HepG2 (cell line): ENCODE results near the gene OR1F1. TPM values are rescaled to one million over a fixed set of nuclear protein-coding genes. Genes with fewer than 3 reads are reported as not detected.

Experiments used
- ATAC-seq: fragments of 200-7000 bp; cut with Tn5 transposase; 3 replicates; pipeline ENCODE4 v1.9.1; 2020; ENCODE audit warnings: mild to moderate bottlenecking, moderate library complexity
- BruUV-seq: library from RNA; stranded (reverse); fragments of 400-500 nt; replicated peaks from 2 replicates; lab custom pipeline; 2021; lab: Mats Ljungman, UMichigan
- CTCF ChIA-PET: fragments of 300-600 bp; formaldehyde crosslinking; extraction: SDS; loops from one replicate; lab custom pipeline; 2021; ENCODE audit warnings: low total read pairs, inconsistent platforms, low intra/inter-chr PET ratio; lab: Yijun Ruan, JAX
- POLR2A ChIA-PET: fragments of 350-600 bp; sonication (Branson Sonifier 250); formaldehyde crosslinking; loops from one replicate; lab custom pipeline; 2020; ENCODE audit warnings: antibody characterized with exemption, inconsistent platforms; lab: Yijun Ruan, JAX
- DNase-seq: peaks from one replicate; pipeline ENCODE4 v3.0.0-alpha.2; 2015; ENCODE audit warnings: low spot score
- FAIRE-seq: peaks from 3 replicates; lab custom pipeline; 2011; peaks lifted over from hg19 to GRCh38; lab: Jason Lieb, UNC
- H2AFZ ChIP-seq: one replicate; pipeline ENCODE4 v1.6.1; 2011; ENCODE audit warnings: low read length, inconsistent platforms
- H3K27ac ChIP-seq: fragments of 300-600 bp; 3 replicates; pipeline ENCODE4 v1.8.0; 2011; ENCODE audit warnings: mixed run types, mild to moderate bottlenecking, mixed read lengths, low read length, inconsistent platforms; ENCODE audit not compliant: insufficient read depth; ENCODE audit errors: extremely low read length
- H3K27me3 ChIP-seq, 2 experiments: fragments of 200-600 bp in 1 of 2; 2 replicates in 1 of 2; 3 replicates in 1 of 2; pipeline versions ENCODE4 v1.6.0 to v1.8.0; 2011; ENCODE audit warnings: low read length in 2 of 2, mild to moderate bottlenecking in 2 of 2, moderate library complexity in 2 of 2, inconsistent platforms in 1 of 2; ENCODE audit not compliant: insufficient read depth in 2 of 2, control insufficient read depth in 1 of 2
- H3K36me3 ChIP-seq, 2 experiments: fragments of 200-600 bp in 1 of 2; replicated peaks in 1 of 2; 2 replicates in 1 of 2; 3 replicates in 1 of 2; pipeline versions ENCODE4 v1.5.1 to v1.8.0; 2011; ENCODE audit warnings: low read length in 2 of 2, inconsistent platforms in 1 of 2; ENCODE audit not compliant: insufficient read depth in 2 of 2, control insufficient read depth in 1 of 2
- H3K4me1 ChIP-seq: 2 replicates; pipeline ENCODE4 v1.5.1; 2012; ENCODE audit warnings: low read length, inconsistent platforms; ENCODE audit not compliant: insufficient read depth
- H3K4me2 ChIP-seq: 2 replicates; pipeline ENCODE4 v1.6.0; 2011; ENCODE audit warnings: low read depth, low read length, inconsistent platforms
- H3K4me3 ChIP-seq, 3 experiments: fragments of 200-600 bp in 1 of 3; sonication (generic), shearing (Covaris generic) in 1 of 3; replicated peaks in 1 of 3; 2 replicates each; pipeline ENCODE4 v1.5.1; 2011 to 2016; ENCODE audit warnings: low read length in 3 of 3, inconsistent platforms in 2 of 3, low read depth in 2 of 3, mild to moderate bottlenecking in 2 of 3, control low read depth in 1 of 3, mixed read lengths in 1 of 3; ENCODE audit not compliant: insufficient read depth in 1 of 3
- H3K79me2 ChIP-seq: one replicate; pipeline ENCODE4 v1.6.1; 2011; ENCODE audit warnings: low read length, inconsistent platforms; ENCODE audit not compliant: insufficient read depth
- H3K9ac ChIP-seq: 2 replicates; pipeline ENCODE4 v1.6.0; 2011; ENCODE audit warnings: mild to moderate bottlenecking, low read depth, low read length, inconsistent platforms; ENCODE audit not compliant: insufficient read depth
- H3K9me3 ChIP-seq: 2 replicates; pipeline ENCODE4 v1.5.1; 2012; ENCODE audit warnings: mild to moderate bottlenecking, low read length
- H4K20me1 ChIP-seq: 2 replicates; pipeline ENCODE4 v1.6.0; 2011; ENCODE audit warnings: inconsistent platforms, mild to moderate bottlenecking, low read length, moderate library complexity; ENCODE audit not compliant: insufficient read depth
- CEBPB ChIP-seq: IDR thresholded peaks from 2 replicates; pipeline ENCODE4 v1.6.1; 2011; ENCODE audit warnings: low read depth, low read length, improper control_type of control experiment, borderline replicate concordance
- ZNF460 ChIP-seq: sonication (generic); formaldehyde crosslinking; IDR thresholded peaks from 2 replicates; pipeline ENCODE4 v1.5.1; 2020; ENCODE audit warnings: missing genetic modification reagents, mild to moderate bottlenecking, borderline replicate concordance
- WGBS: methylation state at CpG from one replicate; pipeline ENCODE4 v1.1.6; 2017; ENCODE audit warnings: low lambda C conversion rate; 5-methylcytosine and 5-hydroxymethylcytosine counted together
- in situ Hi-C: cut with HindIII; loops from 2 replicates; pipeline ENCODE4 v1.10.0; 2017; ENCODE audit warnings: low pct_unique_long_range_greater_than_20kb; ENCODE audit not compliant: extremely low pct_ligation_motif_present
- intact Hi-C: fragments of 100-400 bp; cut with micrococcal nuclease; formaldehyde crosslinking; loops from one replicate; pipeline ENCODE4 v1.10.0; 2022; ENCODE audit not compliant: unreplicated experiment
- polyA plus RNA-seq, 8 experiments: library from polyadenylated mRNA; depleted of rRNA in 3 of 8; stranded (reverse) in 7 of 8; unstranded in 1 of 8; fragments of >200 nt; fragmentation: Illumina TruSeq in 4 of 8; extraction: Trizol in 4 of 8; gene quantifications; 2 replicates each; pipeline versions ENCODE4 v1.2.1 to v1.2.3, GENCODE V29; 2011 to 2016; ENCODE audit warnings: low read depth in 4 of 8, missing spikeins in 1 of 8, mixed read lengths in 1 of 8; ENCODE audit not compliant: insufficient read depth in 1 of 8
- total RNA-seq, 5 experiments: library from RNA; depleted of rRNA; stranded (reverse); fragments of >200 nt; fragmentation: Illumina TruSeq; extraction: Trizol; gene quantifications; 2 replicates each; pipeline ENCODE4 v1.2.3, GENCODE V29; 2016; ENCODE audit warnings: low read depth in 1 of 5
- TF ChIP-seq, protein P1 (sequence below): sonication (generic); formaldehyde crosslinking; IDR thresholded peaks from 2 replicates; pipeline ENCODE4 v1.9.0; 2021; ENCODE audit warnings: missing genetic modification reagents, borderline replicate concordance

Gene OR1F1
- total and polyA plus RNA-seq, 2 of the 13 experiments (the other 11 are each of a cell fraction or from before 2014, with no cell fraction given) = 0.90 TPM; not detected in 1

DNA sequence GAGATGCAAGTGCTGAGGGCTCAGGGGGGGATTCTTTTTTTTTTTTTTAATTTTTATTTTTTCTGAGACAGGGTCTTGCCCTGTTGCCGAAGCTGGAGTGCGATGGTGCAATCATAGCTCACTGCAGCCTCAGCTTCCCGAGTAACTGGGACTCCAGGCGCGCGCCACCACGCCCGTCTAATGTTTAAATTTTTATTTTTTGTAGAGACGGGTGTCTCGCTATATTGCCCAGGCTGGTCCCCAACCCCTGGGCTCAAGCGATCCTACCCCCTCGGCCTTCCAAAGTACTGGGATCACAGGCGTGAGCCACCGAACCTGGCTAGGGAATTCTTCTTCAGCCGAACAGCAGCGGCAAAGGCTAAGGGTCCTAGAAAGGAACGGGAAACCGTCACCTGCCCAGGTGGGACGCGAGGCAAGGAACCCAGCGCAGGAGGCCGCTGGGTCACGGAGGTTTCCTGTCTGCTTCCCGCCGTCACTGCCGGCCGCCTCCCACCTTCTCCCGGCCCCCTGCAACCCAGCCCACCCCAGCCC lies 13.3 kb upstream of the OR1F1 start:
- Histone ChIP-seq H3K27ac (no peak overlapping the region), H3K36me3 (no peaks in the 10 kb centered on the region), H3K9ac (no peak overlapping the region), H4K20me1 (no peaks in the 10 kb centered on the region), H3K79me2 (no peaks in the 10 kb centered on the region), H3K4me2 (peak overlapping the region; percentile 82), H3K27me3 (no peaks in the 10 kb centered on the region; a peak in 1 of 5 replicates), H3K4me3 (peak overlapping the region; percentile 50 to 71 (median 52)), H2AFZ (no peak overlapping the region), H3K4me1 (peaks cover 53% of the 10 kb centered on the region), H3K9me3 (no peaks in the 10 kb centered on the region)
- ATAC-seq (no peak), DNase-seq (no peak), FAIRE-seq (no peak)
- ChIA-PET POLR2A (interaction anchor here (0.7 kb wide), 1 partner anchor 11 kb away, joined by 3 read pairs; no protein-coding TSS in a partner anchor), CTCF (interaction anchor here (1.3 kb wide), 1 partner anchor 22 kb away, joined by 3 read pairs; no protein-coding TSS in a partner anchor)
- whole genome bisulfite sequencing = 58% methylated on average over 26 of the region's 28 CpGs
- in situ Hi-C loops (no loop called here), intact Hi-C loops (loop anchor here (5.0 kb wide), 1 partner anchor 42 kb away; no protein-coding TSS in a partner anchor)
- TF ChIP-seq, protein P1, sequence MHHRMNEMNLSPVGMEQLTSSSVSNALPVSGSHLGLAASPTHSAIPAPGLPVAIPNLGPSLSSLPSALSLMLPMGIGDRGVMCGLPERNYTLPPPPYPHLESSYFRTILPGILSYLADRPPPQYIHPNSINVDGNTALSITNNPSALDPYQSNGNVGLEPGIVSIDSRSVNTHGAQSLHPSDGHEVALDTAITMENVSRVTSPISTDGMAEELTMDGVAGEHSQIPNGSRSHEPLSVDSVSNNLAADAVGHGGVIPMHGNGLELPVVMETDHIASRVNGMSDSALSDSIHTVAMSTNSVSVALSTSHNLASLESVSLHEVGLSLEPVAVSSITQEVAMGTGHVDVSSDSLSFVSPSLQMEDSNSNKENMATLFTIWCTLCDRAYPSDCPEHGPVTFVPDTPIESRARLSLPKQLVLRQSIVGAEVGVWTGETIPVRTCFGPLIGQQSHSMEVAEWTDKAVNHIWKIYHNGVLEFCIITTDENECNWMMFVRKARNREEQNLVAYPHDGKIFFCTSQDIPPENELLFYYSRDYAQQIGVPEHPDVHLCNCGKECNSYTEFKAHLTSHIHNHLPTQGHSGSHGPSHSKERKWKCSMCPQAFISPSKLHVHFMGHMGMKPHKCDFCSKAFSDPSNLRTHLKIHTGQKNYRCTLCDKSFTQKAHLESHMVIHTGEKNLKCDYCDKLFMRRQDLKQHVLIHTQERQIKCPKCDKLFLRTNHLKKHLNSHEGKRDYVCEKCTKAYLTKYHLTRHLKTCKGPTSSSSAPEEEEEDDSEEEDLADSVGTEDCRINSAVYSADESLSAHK (CRISPR knock-in tag) = no peak
- TF ChIP-seq ZNF460 = peak; percentile 57; the same call in 1 of the 2 replicates
- 0 out of 2 replicates have a peak, but pooled peaks have one; percentile 24 for TF ChIP-seq CEBPB
- BruUV-seq = no TSS peak
